Smooth muscle cell of bladder (primary cell): ENCODE measurements around the gene CYB5RL. TPM values are rescaled to one million over a fixed set of nuclear protein-coding genes. Genes with fewer than 3 reads are reported as not detected.

Source experiments
- total RNA-seq: library from RNA; depleted of rRNA; stranded (reverse); fragments of >200 nt; gene quantifications from 2 replicates; pipeline ENCODE4 v1.2.3, GENCODE V29; 2014

Gene CYB5RL
- 4.1 and 4.7 TPM in 2 replicates for total RNA-seq

GRCh38 chr1:54199765-54200518 is at the start of gene CYB5RL, which contains the start of gene MRPL37:
CYB5RL (minus strand) TSS chr1:54200030; CDS start chr1:54195616, 4,414 bp downstream.
MRPL37 (plus strand) TSS chr1:54200167; CDS start chr1:54200244, 77 bp downstream.

GRCh38 chr1:54152696-54153095 is 47.1 kb downstream of the CYB5RL start, which contains the start of gene CDCP2:
CDCP2 (minus strand) TSS chr1:54153000; CDS start chr1:54152922, 78 bp downstream.

Other genes starting within 250 kb of the CYB5RL start
- gene LDLRAD1, start 181.8 kb downstream of the CYB5RL start, total RNA-seq, result not detected in 2 replicates
- gene TMEM59, start 146.8 kb downstream of the CYB5RL start, total RNA-seq, result 373 and 516 TPM in 2 replicates
- gene TCEANC2, start 146.4 kb downstream of the CYB5RL start, total RNA-seq, result 2.6 and 3.0 TPM in 2 replicates
- not detected in 2 replicates for gene CDCP2, start 47.0 kb downstream of the CYB5RL start, total RNA-seq
- gene MRPL37, start 137 bp upstream of the CYB5RL start, total RNA-seq, result 44.2 and 46.1 TPM in 2 replicates
- gene SSBP3, start 206.4 kb upstream of the CYB5RL start, total RNA-seq, result 11.1 and 12.8 TPM in 2 replicates